Measurements from ENCODE around the gene CALN1.

CALN1 gene

DNA sequence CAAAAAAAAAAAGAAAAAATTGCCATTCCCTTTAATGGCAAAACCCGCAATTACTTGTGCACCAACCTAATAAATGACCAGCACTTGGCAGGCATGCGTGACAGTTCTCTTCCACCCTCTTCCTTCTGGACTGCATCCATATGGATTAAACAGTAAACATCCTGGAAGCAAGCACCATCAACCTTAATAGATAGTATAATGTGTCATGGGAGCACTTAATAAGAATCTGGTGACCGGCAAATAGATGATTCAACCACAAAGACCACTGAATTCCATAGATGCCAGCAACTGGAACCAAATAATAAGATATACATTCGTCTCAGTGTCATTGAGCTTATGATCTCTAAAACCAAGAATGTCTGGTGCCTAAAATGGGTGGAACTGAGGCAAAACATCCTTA lies 610.2 kb downstream of the CALN1 start:
- no peak for DNase-seq (ENCODE audit: low read depth in 3 of 3)

DNA sequence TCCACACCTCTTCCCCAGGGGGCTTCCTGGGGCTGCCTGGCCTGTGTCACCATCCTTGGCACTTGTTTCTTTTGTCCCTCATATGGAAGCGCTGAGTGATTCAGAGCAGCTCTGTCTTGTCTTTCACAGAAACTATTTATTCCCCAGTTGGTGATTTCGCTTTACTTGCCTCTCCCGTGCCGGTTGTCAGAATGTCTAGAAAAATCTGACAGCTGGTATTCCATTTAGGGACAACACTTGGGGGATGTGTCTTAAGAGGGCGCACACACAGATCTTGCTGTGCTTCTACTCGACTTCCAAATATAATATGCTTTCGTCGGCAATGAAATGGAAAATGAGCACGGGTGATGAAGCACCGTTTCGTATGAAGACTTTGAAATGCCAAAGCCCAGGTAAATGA lies 611.8 kb downstream of the CALN1 start:
- DNase-seq (ENCODE audit: low read depth in 3 of 3) = no peak

DNA sequence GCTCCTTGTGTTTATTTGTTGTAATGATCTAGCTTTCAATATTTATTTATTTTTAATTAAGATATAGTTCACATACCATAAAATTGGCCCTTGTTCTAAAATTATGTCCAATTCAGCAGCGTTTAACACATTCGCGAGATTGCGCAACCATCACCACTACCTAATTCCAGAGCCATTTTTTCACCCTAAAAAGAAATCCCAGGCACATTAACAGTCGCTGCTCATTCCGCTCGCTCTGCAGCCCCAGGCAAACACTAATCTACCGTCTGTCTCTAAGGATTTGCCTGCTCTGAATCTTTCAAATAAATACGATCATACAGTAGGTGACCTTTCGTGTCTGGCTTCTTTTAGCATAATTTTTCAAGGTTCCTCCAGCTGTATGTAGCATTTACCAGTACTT lies 616.7 kb downstream of the CALN1 start:
- no peak for DNase-seq (ENCODE audit: low read depth in 3 of 3)

DNA sequence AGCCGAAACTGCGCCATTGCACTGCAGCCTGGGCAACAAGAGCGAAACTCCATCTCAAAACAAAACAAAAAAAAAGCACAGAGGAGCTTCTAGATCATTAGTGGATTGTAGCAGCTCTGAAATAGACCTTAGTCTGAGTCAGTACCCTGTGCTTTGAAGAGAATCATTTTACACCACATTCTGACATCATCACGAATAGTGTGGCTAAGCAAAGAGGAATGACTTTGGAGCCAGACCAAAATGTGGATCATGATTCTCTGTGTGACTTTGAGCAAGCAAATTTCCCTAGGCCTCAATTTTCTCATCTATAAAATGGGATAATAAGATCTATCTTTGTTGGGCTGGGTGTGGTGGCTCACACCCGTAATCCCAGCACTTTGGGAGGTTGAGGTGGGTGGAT lies 618.9 kb downstream of the CALN1 start:
- DNase-seq (ENCODE audit: low read depth in 3 of 3) = no peak

DNA sequence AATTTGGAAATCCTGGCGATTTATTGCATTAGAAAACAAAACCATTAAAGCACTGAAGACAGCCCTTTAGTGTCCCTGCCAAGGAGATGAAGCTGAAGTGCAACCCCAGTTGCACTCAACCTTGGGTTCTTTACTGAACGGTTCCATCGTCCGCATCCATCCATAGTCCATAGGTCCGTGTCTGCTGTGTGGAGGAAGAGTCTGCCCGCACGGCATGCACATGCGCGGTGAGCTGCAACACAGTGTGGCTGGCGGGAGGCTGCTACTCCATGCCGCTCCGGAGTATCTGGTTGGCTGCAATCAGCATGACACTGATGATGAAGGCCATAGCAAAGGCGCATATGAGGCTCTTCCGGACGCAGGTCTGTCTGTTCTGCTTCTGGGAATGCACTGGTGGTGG lies 624.6 kb downstream of the CALN1 start:
- DNase-seq (ENCODE audit: low read depth in 3 of 3) = no peak

DNA sequence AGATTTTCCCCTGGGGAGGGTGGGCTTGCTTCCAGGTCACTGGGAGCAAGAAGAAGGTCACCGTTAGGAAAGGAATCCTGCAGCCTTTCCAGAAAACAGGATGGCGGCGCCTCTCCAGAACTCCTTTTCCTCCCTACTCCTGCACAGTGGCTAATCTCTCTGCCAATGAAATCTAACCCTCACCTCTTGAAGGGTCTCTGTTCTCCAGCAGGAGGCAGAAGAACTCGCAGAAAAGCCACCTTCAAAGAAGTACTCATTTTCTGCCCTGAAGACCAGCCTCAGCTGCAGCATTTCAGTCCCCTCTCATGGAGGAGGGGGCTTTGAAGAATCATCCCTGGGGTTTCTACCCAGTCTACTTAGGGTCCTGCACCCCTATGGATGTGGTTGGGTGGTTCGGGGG lies 626.9 kb downstream of the CALN1 start:
- DNase-seq (ENCODE audit: low read depth in 3 of 3) = no peak

DNA sequence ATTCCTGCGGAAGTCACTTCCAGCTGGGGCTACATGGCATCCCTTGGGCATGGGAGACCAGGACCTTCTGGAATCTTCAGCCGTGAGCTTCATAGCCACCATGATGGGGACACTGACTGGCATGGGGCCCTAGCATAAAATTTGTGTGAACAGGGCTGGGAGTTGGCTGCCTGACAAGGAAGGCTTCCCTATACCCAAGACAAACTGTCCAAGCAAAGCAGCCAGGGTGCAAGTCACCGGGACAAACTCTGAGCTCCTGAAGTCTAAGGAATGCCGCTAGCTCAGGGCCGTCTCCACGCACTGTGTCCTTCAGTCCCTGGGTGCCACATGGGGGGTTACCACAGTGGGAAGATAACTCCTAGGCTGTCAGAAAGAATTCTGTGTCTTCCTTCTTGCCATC lies 627.4 kb downstream of the CALN1 start:
- DNase-seq (ENCODE audit: low read depth in 3 of 3) = no peak

DNA sequence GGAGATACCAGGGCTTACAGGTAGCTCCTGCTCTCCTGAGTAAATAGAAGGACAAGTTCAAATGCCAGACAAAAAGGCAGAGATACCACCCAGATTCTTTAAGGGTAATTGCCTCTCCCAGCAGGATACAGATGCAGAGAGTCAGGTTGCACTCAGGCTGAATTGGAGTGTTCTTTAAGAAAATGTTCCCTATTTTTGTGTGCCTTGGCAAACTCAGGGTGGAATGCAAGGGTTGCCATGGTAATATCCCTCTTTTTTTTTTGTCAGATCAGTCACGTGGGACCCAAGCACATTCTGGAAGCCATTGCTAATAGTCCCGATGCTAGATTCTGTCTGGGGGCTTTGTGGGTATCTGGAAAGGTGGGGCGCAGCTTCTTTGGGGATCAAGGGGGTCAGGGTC lies 628.0 kb downstream of the CALN1 start:
- DNase-seq (ENCODE audit: low read depth in 3 of 3) = no peak

DNA sequence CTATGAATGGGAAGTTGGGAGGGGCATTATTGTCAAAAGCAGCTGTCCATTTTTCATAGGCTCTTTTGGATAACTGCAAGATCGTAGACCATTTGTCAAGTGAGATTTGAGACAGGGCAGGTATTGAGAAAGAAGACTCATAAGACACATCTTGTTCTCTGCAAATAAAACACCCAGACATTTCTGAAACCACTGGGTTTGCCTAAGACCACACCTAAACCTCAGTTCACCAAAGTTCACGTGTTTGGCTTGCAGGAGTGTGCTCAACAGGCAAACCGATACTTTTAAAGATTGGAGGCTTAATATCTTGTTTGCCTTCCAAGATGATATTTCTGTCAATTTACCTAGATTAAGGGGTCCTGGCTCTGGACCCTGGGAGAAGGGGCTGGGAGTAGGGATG lies 628.4 kb downstream of the CALN1 start:
- no peak for DNase-seq (ENCODE audit: low read depth in 3 of 3)

DNA sequence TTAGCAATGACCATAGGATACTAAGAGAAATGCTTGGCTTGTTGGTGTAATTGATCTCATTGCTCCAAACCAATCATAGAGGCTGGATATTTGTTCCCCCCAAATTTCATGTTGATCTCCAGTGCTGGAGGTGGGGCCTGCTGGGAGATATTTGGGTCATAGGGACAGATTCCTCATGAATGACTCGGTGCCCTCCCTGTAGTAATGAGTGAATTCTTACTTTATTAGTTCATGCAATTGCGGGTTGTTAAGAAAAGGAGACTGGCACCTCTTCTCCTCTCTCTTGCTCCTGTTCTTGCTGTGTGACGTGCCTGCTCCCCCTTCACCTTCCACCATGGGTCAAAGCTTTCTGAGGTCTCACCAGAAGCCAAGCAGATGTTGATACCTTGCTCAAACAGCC lies 630.1 kb downstream of the CALN1 start:
- DNase-seq (ENCODE audit: low read depth in 3 of 3) = no peak

DNA sequence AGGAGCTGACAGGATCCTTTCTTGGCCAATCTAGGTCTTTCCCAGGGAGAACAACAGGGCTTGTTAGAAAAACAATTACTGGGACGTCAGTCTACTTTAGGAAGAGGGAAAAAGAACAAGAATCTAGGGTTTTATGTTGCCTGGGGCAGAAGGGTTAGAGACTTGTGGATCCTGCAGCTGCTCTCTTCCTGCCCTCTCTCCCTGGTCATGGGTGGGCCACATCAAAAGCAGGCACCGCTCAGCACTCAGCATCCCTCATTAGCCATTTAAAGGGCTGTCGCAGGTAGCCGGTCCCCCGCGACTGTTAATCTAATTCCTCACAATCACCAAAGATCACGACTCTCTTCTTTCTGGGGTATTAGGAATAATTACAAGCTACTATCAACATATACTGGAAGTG lies 631.9 kb downstream of the CALN1 start:
- DNase-seq (ENCODE audit: low read depth in 3 of 3) = no peak

DNA sequence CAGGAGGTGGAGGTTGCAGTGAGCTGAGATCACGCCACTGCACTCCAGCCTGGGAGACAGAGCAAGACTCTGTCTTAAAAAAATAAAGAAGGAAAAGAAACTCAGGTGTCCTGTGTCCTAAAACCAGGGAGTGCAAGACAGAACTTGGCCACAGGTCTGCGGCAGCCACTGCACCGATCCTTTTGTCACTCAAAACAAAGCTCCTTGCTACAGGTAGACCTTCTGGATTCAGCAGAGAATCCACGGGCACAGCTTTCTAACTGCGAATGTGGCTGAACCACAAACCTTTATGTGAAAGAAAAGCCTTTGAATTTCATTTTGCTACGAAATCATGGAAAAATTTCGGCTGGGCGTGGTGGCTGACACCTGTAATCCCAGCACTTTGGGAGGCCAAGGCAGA lies 634.9 kb downstream of the CALN1 start:
- no peak for DNase-seq (ENCODE audit: low read depth in 3 of 3)

DNA sequence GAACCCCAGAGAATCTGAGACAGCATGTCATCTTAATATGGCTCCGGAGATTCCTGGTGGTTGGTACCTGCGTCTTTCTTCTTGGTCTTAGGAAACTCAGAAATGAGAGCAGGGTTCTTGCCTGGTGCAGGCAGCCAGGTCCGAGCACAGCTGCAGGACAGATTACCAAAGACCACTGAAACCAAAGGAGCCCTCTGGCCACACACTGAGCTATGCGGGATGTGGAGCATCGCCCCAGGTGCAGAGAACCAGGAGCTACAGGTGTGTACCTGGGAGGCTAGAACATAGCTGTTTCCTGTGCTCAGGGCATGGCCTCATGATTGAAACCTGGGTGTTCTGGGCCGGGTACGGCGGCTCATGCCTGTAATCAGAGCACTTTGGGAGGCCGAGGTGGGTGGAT lies 635.4 kb downstream of the CALN1 start:
- no peak for DNase-seq (ENCODE audit: low read depth in 3 of 3)

DNA sequence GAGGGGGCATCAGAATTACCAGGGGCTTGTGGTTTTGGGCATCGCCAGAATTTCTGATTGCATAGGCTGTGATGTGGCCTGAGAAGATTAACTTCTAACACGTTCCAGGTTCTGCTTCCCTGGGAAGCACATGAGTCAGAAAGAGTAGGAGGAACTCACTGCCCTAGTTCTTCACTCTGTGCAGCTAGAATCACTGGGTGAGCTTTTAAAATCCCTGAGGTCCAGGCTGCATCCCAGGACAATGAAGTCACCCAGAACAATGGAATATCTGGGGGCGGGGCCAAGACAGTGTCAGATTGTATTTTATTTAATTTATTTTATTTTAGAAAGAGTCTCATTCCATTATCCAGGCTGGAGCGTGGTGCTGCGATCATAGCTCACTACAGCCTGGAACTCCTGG lies 636.5 kb downstream of the CALN1 start:
- no peak for DNase-seq (ENCODE audit: low read depth in 3 of 3)

DNA sequence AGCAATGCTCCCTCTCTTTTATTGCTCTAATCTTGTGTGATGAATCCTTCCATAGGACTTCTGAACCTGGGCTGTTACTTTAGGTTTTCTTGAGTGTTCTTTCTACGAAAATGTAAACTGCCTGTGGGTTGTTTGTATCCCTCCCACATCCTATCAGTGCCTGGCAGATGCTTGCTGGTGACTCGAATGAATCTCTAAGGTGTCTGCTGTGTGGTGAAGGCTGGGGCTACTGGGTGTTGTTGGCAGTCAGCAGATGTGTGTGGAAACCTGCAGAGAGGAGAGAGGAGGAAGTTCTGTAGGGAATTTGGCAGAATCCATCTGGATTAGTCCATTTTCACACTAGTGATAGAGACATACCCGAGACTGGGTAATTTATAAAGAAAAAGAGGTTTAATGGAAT lies 639.4 kb downstream of the CALN1 start:
- no peak for DNase-seq (ENCODE audit: low read depth in 3 of 3)

DNA sequence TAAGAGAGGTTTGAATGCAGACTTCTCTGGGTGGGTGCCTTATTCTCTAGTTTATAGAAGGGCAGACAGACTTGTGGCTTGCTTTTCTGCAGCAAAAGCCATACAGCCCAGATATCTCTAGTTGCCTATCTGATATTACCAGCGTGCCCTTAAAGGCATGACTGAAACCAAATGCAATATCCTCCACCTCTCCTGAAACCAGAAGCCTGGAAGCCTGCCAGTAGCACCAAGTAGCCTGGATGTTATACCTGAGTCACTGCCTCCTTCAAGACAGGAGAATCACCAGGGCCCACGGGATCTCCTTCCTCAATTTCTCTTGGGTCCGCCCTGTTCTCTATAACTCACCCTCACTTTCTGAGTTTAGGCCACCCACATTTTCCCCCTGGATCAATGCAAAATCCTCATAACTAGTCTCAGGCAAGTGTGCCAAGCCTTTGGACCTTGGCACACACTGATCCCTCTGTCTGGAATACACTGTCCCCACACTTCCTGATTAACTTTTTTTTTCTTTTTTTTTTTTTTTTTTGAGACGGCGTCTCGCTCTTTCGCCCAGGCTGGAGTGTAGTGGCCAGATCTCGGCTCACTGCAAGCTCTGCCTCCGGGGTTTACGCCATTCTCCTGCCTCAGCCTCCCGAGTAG lies 641.8 kb downstream of the CALN1 start:
- DNase-seq (ENCODE audit: low read depth in 3 of 3) = no peak

DNA sequence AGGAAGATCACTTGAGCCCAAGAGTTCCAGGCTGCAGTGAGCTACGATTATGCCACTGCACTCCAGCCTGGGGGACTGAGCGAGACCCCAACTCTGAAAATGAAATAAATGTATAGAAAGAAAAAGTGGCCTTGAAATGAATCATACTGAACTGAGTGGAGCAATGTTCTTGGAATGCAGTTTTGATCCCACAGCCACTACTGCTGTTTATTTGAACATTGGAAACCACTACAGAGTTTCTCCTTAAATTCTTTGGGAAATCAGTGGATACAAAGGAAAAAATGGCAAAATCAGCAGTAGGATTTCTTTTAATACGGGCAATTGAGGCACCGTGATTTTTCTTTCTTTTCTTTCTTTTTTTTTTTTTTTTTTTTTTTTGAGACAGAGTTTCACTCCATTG lies 642.8 kb downstream of the CALN1 start:
- DNase-seq (ENCODE audit: low read depth in 3 of 3) = no peak

DNA sequence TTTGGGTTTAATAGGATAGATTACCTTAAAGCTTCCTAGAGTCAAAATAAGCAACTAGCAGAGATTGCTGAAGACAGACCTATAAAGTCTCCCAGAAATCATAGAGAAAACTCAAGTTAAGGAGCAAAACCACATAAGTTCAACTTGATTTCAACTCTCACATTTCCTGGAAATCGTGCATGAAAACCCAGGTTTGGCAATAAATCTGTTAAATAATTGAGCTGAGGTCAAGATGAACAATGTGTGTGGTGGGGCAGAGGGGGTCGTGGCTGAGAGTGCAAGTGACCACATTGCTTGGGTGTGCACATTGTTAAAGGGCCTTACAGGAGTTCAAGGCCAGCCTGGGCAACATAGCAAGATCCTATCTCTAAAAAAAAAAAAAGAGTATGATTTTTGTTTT lies 643.7 kb downstream of the CALN1 start:
- no peak for DNase-seq (ENCODE audit: low read depth in 3 of 3)

DNA sequence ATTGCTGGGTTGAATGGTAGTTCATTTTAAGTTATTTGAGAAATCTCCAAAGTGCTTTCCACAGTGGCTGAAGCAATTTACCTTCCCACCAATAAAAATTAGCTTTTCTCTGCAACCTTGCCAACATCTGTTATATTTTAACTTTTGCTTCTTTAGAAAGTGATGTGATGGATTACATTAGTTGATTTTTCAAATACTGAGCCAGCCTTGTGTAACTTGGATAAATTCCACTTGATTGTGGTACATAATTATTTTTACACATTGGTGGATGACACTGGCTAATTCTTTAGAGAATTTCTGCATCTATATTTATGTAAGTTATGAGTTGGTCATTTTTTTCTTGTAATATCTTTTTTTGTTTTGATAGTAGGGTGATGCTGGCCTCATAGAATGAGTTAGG lies 646.1 kb downstream of the CALN1 start:
- no peak for DNase-seq (ENCODE audit: low read depth in 3 of 3)

DNA sequence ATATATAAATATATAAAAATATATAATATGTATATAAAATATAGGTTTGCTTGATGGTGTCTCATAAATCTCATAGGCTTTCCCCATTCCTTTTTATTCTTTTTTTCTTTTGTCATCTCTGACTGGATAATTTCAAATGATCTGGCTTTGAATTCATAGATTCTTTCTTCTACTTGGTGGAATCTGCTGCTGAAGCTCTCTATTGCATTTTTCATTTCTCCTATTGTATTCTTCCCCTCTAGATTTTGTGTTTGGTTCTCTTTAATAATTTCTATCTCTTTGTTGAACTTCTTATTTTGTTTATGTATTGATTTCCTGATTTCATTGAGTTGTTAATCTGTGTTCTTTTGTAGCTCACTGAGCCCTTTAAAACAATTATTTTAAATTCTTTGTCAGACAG lies 650.8 kb downstream of the CALN1 start:
- no peak for DNase-seq (ENCODE audit: low read depth in 3 of 3)

DNA sequence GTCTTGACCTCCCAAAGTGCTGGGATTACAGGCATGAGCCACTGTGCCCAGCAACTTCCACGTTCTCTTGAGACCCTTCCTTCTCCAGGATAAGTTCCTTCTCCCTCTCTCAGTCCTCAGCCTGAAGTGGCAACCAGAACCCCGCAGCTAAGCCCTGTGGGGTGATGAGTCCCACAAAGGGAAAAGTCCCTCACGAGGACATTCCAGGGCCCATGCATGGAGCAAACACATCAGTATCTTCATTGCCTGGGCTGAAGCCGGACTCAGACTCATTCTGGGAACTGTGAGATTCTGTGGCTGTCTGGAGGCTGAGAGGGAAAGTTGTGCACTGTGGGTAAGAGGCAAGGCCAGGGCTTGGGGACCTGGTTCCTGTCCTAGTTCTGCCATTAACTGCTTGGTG lies 657.3 kb downstream of the CALN1 start:
- DNase-seq (ENCODE audit: low read depth in 3 of 3) = no peak

DNA sequence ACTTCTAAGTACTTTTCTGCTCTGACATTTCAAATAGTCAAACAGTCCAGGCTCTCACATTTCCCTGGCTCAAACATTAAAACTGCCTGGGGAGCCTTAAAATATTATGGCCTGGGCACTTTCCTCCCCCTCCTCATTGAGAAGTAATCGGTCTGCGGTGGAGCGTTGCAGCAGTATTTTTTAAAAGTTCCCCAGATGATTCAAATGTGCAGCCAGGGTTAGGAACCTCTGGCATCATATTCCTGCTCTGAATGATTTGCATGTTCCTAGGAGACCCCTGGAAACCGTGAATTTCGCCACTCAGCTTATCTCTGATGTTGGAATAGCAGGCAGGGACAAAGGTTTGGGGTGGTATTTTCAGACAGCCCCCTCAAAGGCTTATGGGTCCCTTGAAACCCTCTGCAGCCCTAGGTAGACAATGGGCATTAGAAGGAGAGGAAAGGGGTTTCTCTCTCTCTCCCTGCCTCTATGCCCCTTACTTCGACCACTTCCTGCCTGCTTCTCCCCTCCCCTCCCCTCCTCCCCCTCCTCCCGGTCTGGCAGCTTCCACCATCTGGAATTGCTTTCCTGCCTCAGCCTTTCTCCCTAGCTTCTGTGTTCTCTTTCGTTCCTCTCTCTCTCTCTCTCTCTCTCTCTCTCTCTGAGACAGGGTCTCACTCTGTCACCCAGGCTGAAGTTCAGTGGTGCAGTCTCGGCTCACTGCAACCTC lies 658.0 kb downstream of the CALN1 start:
- DNase-seq (ENCODE audit: low read depth in 3 of 3) = no peak

DNA sequence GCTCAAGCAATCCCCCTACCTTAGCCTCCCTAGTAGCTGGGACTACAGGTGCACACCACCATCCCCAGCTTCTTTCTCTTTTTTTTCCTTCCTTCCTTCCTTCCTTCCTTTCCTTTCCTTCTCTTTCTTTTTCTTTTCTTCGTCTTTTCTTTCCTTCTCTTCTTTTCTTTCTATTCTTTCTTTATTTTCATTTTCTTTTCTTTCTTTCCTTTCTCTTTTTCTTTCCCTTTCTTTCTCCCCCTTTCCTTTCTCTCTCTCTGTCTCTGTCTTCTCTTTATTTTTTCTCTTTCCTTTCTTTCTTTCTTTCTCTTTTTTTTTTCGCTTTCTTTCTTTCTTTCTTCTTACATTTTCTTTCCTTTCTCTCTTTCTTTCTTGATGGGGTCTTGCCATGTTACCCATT lies 658.9 kb downstream of the CALN1 start:
- DNase-seq (ENCODE audit: low read depth in 3 of 3) = no peak

All from stimulated activated CD4-positive, alpha-beta T cell treated with anti-CD3 and anti-CD28 coated beads, TNF-alpha, amount 100 ng/mL, for 48 hours (primary cell).